ENCODE measurements around the gene SIRT2. TPM values are rescaled to one million over a fixed set of nuclear protein-coding genes. Genes with fewer than 3 reads are reported as not detected.

The SIRT2 gene
- total and polyA plus RNA-seq, 2 of the 13 experiments (the other 11 are each of a cell fraction or from before 2014, with no cell fraction given) = 22.3 to 26.1 TPM

- TF ChIP-seq ZFP91 (CRISPR knock-in tag; IDR thresholded peaks at IDR 0.05; ENCODE audit: borderline replicate concordance) = peak; percentile 35; the same call in 1 of the 2 replicates
- TF ChIP-seq ZBTB21 (CRISPR knock-in tag; IDR thresholded peaks at IDR 0.05) = no peak
- TF ChIP-seq STAG1 (CRISPR knock-in tag; IDR thresholded peaks at IDR 0.05) = peak; percentile 72
- no peak for TF ChIP-seq SNRNP70 (IDR thresholded peaks at IDR 0.05; ENCODE audit: low read depth, low read length)
- no peak for TF ChIP-seq LCORL (IDR thresholded peaks at IDR 0.05)
- TF ChIP-seq LCORL (CRISPR knock-in tag; IDR thresholded peaks at IDR 0.05) = 0 out of 2 replicates have a peak, but pooled peaks have one; percentile 42
- TF ChIP-seq ZBTB44 (CRISPR knock-in tag; IDR thresholded peaks at IDR 0.05) = no peak
- 0 out of 2 replicates have a peak, but pooled peaks have one; percentile 24 for TF ChIP-seq SAP130 (CRISPR knock-in tag; IDR thresholded peaks at IDR 0.05; ENCODE audit: low read depth)
- TF ChIP-seq ZNF205 (CRISPR knock-in tag; IDR thresholded peaks at IDR 0.05) = no peak
- TF ChIP-seq ZNF616 (CRISPR knock-in tag; IDR thresholded peaks at IDR 0.05; ENCODE audit: low read depth) = no peak
- TF ChIP-seq ZNF75D (CRISPR knock-in tag; IDR thresholded peaks at IDR 0.05; ENCODE audit: borderline replicate concordance) = no peak
- TF ChIP-seq HNRNPH1 (optimal IDR thresholded peaks at IDR 0.05; ENCODE audit: low read depth, low read length) = no peak
- TF ChIP-seq MAFK (conservative IDR thresholded peaks at IDR 0.05 in 1 of 2, IDR thresholded peaks at IDR 0.05 in 1 of 2; ENCODE audit: low read length in 2 of 2) = no peak
- no peak for TF ChIP-seq MXD1 (CRISPR knock-in tag; IDR thresholded peaks at IDR 0.05)
- no peak for TF ChIP-seq ZNF24 (IDR thresholded peaks at IDR 0.05)
- TF ChIP-seq RFXAP (CRISPR knock-in tag; IDR thresholded peaks at IDR 0.05; ENCODE audit: borderline replicate concordance) = 0 out of 2 replicates have a peak, but pooled peaks have one; percentile 30
- TF ChIP-seq NCOA2 (CRISPR knock-in tag; IDR thresholded peaks at IDR 0.05) = no peak
- peak; percentile 58 for TF ChIP-seq ZNF687 (CRISPR knock-in tag; IDR thresholded peaks at IDR 0.05)
- TF ChIP-seq ZNF329 (CRISPR knock-in tag; IDR thresholded peaks at IDR 0.05; ENCODE audit: low read depth) = no peak
- no peak for TF ChIP-seq HNRNPL (IDR thresholded peaks at IDR 0.05; ENCODE audit: low read depth, low read length)
- no peak for TF ChIP-seq ZNF121 (CRISPR knock-in tag; IDR thresholded peaks at IDR 0.05)
Observed at GRCh38 chr19:38917921-38918491, 18.6 kb upstream of the SIRT2 start (continued).

All from HepG2 (cell line).